Activated naive CD4-positive, alpha-beta T cell treated with anti-CD3 and anti-CD28 coated beads, Interleukin-2, amount 10 ng/mL, durations not matched to agents 7 days and 5 days (primary cell): ENCODE measurements around the gene PWWP3B.
"Not testable (repeated sequence)": the region's sequence is repeated elsewhere in the genome, so short reads cannot be mapped to it uniquely, and the experiment has no call there.

Source experiments
- CTCF ChIA-PET: fragments of 350-600 bp; sonication (Branson Sonifier 250); formaldehyde crosslinking; loops from one replicate; lab custom pipeline; 2021; ENCODE audit warnings: antibody characterized with exemption; lab: Charles Lee
- DNase-seq: peaks from one replicate; pipeline ENCODE4 v3.0.0-alpha.2; 2020
- H3K27ac Mint-ChIP-seq: one replicate; pipeline ENCODE4 v1.8.0; 2021; ENCODE audit warnings: mild to moderate bottlenecking, moderate library complexity, mixed read lengths
- H3K27me3 Mint-ChIP-seq: one replicate; pipeline ENCODE4 v1.8.0; 2021; ENCODE audit warnings: mild to moderate bottlenecking, mixed read lengths
- H3K36me3 Mint-ChIP-seq: one replicate; pipeline ENCODE4 v1.8.0; 2021; ENCODE audit warnings: mixed read lengths
- H3K4me1 Mint-ChIP-seq: one replicate; pipeline ENCODE4 v1.8.0; 2021; ENCODE audit warnings: mixed read lengths
- H3K4me3 Mint-ChIP-seq: one replicate; pipeline ENCODE4 v1.8.0; 2021; ENCODE audit warnings: mild to moderate bottlenecking, moderate library complexity, mixed read lengths
- H3K9me3 Mint-ChIP-seq: one replicate; pipeline ENCODE4 v1.8.0; 2021; ENCODE audit warnings: mixed read lengths

PWWP3B gene

GRCh38 chrX:106168107-106168506, at the start of gene PWWP3B:
TSS of gene PWWP3B (plus strand) at chrX:106168305. CDS start at chrX:106205433, 37,128 bp downstream.
- no peaks in the 10 kb centered on the region for H3K27me3 Mint-ChIP-seq
- no peak within 1 kb of the TSS for H3K4me3 Mint-ChIP-seq
- DNase-seq = no peak
- H3K36me3 Mint-ChIP-seq = no peaks in the 10 kb centered on the region
- H3K27ac Mint-ChIP-seq = no peak within 1 kb of the TSS
- CTCF ChIA-PET = no interaction called here
- H3K4me1 Mint-ChIP-seq = no peaks in the 10 kb centered on the region
- H3K9me3 Mint-ChIP-seq = no peaks in the 10 kb centered on the region

DNA sequence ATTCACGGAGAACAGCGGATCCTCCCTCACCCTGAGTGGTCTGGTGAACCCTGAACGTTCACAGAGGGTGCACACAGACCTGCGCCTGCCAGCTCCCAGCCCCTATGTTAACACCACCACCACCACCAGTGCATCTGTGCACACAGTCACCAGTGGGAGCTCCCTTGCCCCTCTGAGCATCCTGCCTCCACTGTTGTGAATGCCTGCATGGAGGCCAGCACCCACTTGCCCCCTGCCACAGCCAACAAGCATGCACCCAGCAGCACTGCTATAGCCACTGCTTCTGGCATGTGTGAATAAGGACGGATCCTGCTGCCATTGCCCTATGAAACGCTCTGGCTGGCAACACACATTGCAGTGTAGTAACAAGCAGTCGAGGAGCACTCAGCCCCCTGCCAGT, 29.1 kb upstream of the PWWP3B start:
- DNase-seq = no peak
- Mint-ChIP-seq H3K4me1 (no peaks in the 10 kb centered on the region), H3K27ac (no peak overlapping the region), H3K36me3 (no peaks in the 10 kb centered on the region), H3K9me3 (no peaks in the 10 kb centered on the region), H3K27me3 (no peaks in the 10 kb centered on the region), H3K4me3 (no peak overlapping the region)
- CTCF ChIA-PET = no interaction called here

DNA sequence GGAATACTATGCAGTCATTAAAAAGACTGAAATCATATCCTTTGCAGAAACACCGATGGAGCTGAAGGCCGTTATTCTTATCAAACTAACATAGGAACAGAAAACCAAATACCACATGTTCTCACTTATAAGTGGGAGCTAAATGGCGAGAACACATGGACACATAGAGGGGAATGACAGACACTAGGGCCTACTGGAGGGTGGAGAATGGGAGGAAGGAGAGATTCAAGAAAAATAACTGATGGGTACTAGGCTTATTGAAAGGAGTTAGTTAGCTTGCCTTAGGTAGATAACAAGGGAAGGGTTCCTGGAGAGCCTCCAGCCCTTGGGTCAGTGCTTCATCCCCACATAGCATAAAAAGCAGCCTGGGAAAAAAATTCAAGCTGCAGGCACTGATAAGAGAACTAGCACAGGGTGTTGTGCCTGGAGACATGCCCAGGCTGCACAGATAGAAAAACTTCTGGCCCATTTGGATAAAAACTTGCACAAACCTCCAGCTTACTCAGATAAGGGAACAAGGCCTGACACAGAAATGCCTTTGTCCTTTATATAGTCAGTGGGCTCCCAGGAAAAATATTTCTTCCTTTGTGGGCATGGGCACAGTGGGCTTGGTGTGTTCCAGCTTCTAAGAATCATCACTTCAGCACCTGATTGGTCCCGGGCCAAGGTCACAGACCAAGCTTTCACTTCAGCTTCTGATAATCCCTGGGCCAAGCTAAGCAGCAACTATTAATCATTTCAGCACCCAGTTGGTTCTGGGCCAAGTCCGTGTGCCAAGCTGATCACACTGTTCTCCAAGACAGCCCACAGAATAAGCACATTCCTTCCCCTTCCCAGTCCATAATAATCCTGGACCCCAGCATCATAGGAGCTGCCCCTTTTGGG, 23.1 kb upstream of the PWWP3B start:
- DNase-seq = no peak
- Mint-ChIP-seq H3K9me3 (no peaks in the 10 kb centered on the region), H3K36me3 (no peaks in the 10 kb centered on the region), H3K4me3 (no peak overlapping the region), H3K27ac (no peak overlapping the region), H3K27me3 (no peaks in the 10 kb centered on the region), H3K4me1 (no peaks in the 10 kb centered on the region)
- CTCF ChIA-PET = no interaction called here

- CTCF ChIA-PET = no interaction called here
- no peak overlapping the region for H3K4me3 Mint-ChIP-seq
- H3K27ac Mint-ChIP-seq = no peak overlapping the region
- no peak for DNase-seq
- no peaks in the 10 kb centered on the region for H3K4me1 Mint-ChIP-seq
- H3K36me3 Mint-ChIP-seq = no peaks in the 10 kb centered on the region
- no peaks in the 10 kb centered on the region for H3K9me3 Mint-ChIP-seq
- H3K27me3 Mint-ChIP-seq = no peaks in the 10 kb centered on the region
These were observed 17.4 kb upstream of the PWWP3B start for GRCh38 chrX:106150701-106151100.

DNA sequence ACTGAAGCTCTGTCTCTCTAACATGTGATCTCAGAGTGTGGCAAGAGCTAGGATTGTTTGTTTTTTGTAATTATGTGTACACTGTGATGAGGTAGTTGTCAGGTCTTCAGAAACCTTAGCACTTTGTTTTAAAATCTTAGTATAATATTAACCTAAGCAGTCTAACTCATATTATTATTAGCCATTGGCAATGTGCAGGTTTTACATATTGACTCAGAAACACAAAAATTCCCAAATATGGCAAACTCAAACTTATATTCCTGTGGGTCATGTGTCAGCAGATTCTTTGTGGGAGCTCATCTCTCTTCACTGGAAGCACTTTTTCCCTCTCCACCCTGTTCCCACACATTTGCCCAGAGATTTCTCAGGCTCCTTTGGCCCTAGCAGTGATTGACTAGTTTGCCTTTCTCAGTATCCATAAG, 8.2 kb upstream of the PWWP3B start:
- no peak overlapping the region for H3K27ac Mint-ChIP-seq
- CTCF ChIA-PET = no interaction called here
- H3K4me3 Mint-ChIP-seq = no peak overlapping the region
- H3K4me1 Mint-ChIP-seq = no peaks in the 10 kb centered on the region
- H3K36me3 Mint-ChIP-seq = no peaks in the 10 kb centered on the region
- H3K9me3 Mint-ChIP-seq = no peaks in the 10 kb centered on the region
- H3K27me3 Mint-ChIP-seq = no peaks in the 10 kb centered on the region
- DNase-seq = no peak

DNA sequence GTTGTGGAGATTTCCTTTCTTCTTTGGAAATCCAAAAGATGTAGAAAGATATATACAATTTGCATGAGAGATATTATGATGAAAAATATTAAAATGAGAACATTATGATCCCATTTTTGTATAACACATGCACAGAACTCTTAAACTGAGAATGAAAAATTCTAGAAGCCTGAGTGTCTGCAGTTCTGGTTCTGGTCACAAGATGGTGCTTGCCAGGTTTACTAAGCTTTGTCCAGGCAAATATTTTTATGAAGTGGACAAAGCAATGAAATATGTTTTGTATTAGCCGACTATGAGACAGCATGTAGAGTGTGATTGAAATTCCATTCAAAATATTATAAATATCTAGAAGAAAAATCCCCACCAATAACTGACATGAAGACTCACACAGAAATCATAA, 2.2 kb downstream of the PWWP3B start:
- CTCF ChIA-PET = no interaction called here
- Mint-ChIP-seq H3K36me3 (no peaks in the 10 kb centered on the region), H3K27ac (no peak overlapping the region), H3K4me1 (no peaks in the 10 kb centered on the region), H3K4me3 (no peak overlapping the region), H3K27me3 (no peaks in the 10 kb centered on the region), H3K9me3 (no peaks in the 10 kb centered on the region)
- DNase-seq = no peak

DNA sequence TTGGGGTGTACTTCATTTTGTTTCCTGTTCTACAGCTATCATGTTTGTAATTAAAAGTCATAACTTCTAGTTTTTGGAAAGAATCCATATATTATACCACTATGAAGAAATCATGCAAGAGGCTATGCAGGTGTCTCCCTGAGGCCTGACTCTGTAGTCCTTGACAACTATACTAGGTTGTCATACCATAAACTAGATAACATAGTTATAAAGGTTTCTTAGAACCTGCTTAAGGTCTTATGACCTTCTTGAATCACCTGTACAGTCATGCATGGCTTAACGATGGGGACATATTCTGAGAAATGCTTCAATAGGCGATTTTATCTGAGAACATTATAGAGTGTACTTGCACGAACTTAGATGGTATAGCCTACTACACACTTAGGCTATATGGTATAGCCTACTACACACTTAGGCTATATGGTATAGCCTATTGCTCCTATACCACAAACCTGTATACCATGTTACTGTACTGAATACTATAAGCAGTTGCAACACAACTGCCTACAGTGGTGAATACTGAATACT, 3.3 kb downstream of the PWWP3B start:
- Mint-ChIP-seq H3K27ac (no peak overlapping the region), H3K4me3 (no peak overlapping the region), H3K9me3 (no peaks in the 10 kb centered on the region), H3K27me3 (no peaks in the 10 kb centered on the region), H3K4me1 (no peaks in the 10 kb centered on the region), H3K36me3 (no peaks in the 10 kb centered on the region)
- CTCF ChIA-PET = no interaction called here
- no peak for DNase-seq

DNA sequence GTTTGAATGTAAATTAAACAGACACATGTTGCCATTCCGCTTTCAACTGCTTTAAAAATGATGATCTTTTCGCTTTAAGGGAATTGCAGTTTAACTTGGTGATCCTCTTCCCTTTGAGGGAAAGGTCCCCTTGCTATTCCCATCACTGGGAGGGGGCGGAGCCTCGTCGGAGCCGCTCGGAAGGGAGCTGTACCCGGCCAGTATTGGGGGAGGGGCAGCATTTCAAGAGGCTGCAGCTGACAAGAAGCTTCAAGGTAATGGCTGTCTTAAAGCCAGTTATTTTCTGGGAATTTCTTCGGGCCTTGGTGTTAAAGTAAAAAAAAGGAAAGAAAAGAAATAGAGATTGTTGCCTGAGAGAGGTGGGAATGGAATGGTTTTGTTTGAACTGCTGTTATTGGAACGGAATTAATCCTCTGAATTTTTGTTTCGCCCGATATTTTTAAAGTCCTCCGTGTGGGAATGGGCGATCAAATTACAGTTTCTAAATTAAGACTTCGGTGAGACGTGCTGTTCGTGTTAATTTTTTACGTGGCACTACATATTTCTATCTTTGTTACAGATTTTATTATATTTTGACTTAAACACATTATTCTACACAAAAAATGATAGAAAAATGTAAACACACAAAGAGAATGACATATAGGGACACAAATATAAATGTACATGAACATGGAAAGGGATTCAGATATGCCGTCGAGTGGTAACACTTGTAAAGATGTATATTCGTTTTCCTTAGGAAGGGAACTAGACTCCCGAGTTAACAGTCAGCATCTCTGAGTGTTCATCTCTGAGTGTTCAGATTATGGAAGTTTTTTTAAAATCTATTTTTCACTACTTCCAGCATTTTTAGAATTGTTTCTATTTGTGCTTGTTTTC, 9.2 kb downstream of the PWWP3B start:
- no peak for DNase-seq
- H3K27me3 Mint-ChIP-seq = no peaks in the 10 kb centered on the region
- no peak overlapping the region for H3K27ac Mint-ChIP-seq
- peaks cover 3% of the 10 kb centered on the region for H3K9me3 Mint-ChIP-seq
- CTCF ChIA-PET = no interaction called here
- H3K4me3 Mint-ChIP-seq = no peak overlapping the region
- no peaks in the 10 kb centered on the region for H3K36me3 Mint-ChIP-seq
- H3K4me1 Mint-ChIP-seq = no peaks in the 10 kb centered on the region

GRCh38 chrX:106177982-106178321, 9.8 kb downstream of the PWWP3B start:
- H3K27me3 Mint-ChIP-seq = no peaks in the 10 kb centered on the region
- H3K4me1 Mint-ChIP-seq = no peaks in the 10 kb centered on the region
- H3K36me3 Mint-ChIP-seq = no peaks in the 10 kb centered on the region
- no peak overlapping the region for H3K27ac Mint-ChIP-seq
- CTCF ChIA-PET = no interaction called here
- H3K4me3 Mint-ChIP-seq = no peak overlapping the region
- DNase-seq = no peak
- H3K9me3 Mint-ChIP-seq = peaks cover 6% of the 10 kb centered on the region

GRCh38 chrX:106178826-106179225, 10.7 kb downstream of the PWWP3B start:
- CTCF ChIA-PET = no interaction called here
- H3K27me3 Mint-ChIP-seq = no peaks in the 10 kb centered on the region
- H3K36me3 Mint-ChIP-seq = no peaks in the 10 kb centered on the region
- no peak overlapping the region for H3K4me3 Mint-ChIP-seq
- no peak for DNase-seq
- H3K4me1 Mint-ChIP-seq = no peaks in the 10 kb centered on the region
- H3K9me3 Mint-ChIP-seq = peaks cover 6% of the 10 kb centered on the region
- no peak overlapping the region for H3K27ac Mint-ChIP-seq

DNA sequence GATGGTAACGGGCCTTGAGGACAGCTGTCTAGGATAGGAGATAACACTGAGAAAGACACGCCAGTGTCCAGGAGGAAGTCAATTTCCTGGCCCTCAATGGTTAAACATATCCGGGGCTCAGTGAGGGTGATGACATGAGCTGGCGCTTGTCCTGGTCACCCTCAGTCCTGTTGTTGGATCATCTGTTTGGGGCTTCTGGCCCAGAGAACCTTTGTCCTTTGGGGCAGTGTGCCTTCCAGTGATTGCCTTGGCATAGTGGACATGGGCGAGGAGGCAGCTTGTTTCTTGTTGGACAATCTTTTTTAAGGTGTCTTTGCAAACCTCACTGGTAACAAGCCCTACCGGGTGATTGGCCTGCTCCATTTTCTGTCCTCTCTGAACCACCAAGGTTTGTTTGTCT, 15.6 kb downstream of the PWWP3B start:
- H3K36me3 Mint-ChIP-seq, CTCF ChIA-PET, H3K4me1 Mint-ChIP-seq, H3K27me3 Mint-ChIP-seq, H3K4me3 Mint-ChIP-seq, H3K27ac Mint-ChIP-seq, DNase-seq, H3K9me3 Mint-ChIP-seq: not testable (repeated sequence)

DNA sequence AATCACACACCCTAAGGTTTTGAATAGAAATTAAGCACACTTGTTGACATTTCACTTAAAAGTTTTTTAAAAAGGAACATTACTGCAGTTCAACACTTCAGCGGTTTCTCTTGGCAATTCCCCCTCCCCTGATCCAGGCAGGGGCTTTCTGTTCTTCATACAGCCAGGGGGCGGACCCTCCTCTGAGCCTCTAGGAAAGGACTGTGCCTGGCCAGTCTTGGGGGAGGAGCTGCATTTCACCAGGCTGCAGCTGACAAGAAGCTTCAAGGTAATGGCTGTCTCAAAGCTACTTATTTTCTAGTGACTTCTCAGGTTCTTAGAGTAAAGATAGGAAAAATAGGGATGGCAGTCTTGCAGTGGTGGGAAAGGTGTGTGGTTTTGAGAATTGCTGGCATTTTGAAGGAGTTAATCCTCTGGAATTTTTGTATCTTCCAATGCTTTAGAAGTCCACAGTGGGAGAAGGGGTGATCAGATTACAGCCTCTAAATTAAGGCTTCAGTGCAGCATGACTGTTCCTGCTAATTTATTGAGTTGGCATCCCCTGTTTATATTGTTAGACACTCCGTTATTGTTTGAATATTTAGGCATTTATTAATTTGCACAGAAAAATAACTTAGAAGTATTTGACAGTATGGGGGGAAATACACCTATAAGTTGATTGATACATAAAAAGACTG, 33.5 kb downstream of the PWWP3B start:
- Mint-ChIP-seq H3K27me3 (no peaks in the 10 kb centered on the region), H3K27ac (no peak overlapping the region), H3K4me1 (no peaks in the 10 kb centered on the region), H3K36me3 (no peaks in the 10 kb centered on the region), H3K9me3 (peaks cover 2% of the 10 kb centered on the region), H3K4me3 (no peak overlapping the region)
- CTCF ChIA-PET = no interaction called here
- DNase-seq = no peak

DNA sequence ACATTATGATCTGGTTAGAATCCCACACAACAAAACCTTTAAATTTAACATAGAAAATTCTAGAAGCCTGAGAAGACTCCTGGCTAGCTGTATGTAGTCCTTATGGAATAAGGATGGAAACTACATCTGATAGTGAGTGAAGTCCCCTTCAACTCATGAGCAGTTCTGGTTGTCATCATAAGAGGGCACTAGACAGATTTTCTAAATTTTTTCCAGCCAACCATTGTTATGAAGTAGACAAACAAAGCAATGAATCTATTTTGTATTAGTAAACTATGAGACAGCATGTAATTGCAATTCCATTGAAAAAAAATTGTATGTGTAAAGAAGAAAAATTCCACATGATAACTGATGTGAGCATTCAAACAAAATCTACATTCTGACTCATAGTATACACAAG, 35.2 kb downstream of the PWWP3B start:
- H3K36me3 Mint-ChIP-seq = no peaks in the 10 kb centered on the region
- CTCF ChIA-PET = no interaction called here

GRCh38 chrX:106208154-106208553, 40.0 kb downstream of the PWWP3B start:
- H3K27me3 Mint-ChIP-seq = no peaks in the 10 kb centered on the region

More for the DNA sequence above, 35.2 kb downstream of the PWWP3B start:
- H3K4me3 Mint-ChIP-seq = no peak overlapping the region
- H3K4me1 Mint-ChIP-seq = no peaks in the 10 kb centered on the region
- H3K9me3 Mint-ChIP-seq = peaks cover 2% of the 10 kb centered on the region
- H3K27ac Mint-ChIP-seq = no peak overlapping the region
- H3K27me3 Mint-ChIP-seq = no peaks in the 10 kb centered on the region
- no peak for DNase-seq

More at GRCh38 chrX:106208154-106208553, 40.0 kb downstream of the PWWP3B start:
- DNase-seq = no peak
- H3K36me3 Mint-ChIP-seq = no peaks in the 10 kb centered on the region
- CTCF ChIA-PET = no interaction called here
- no peak overlapping the region for H3K4me3 Mint-ChIP-seq
- H3K4me1 Mint-ChIP-seq = no peaks in the 10 kb centered on the region
- no peak overlapping the region for H3K27ac Mint-ChIP-seq
- peaks cover 5% of the 10 kb centered on the region for H3K9me3 Mint-ChIP-seq
